ENCODE data around the gene SSH2. TPM values are rescaled to one million over a fixed set of nuclear protein-coding genes. Genes with fewer than 3 reads are reported as not detected.
A peak's percentile ranks its signal among the peaks of the same experiment; 100 is the strongest.

Gene SSH2
- total and polyA plus RNA-seq, 2 of the 13 experiments (the other 11 are each of a cell fraction or from before 2014, with no cell fraction given): 6.0 to 6.4 TPM

GRCh38 chr17:29613352-29613837 lies 316.6 kb downstream of the SSH2 start (continued):
- TF ChIP-seq ZNF280B (CRISPR knock-in tag; IDR thresholded peaks at IDR 0.05; ENCODE audit: borderline replicate concordance) (peak; percentile 40; the same call in 1 of the 2 replicates), ARHGAP35 (CRISPR knock-in tag; IDR thresholded peaks at IDR 0.05; ENCODE audit: borderline replicate concordance) (no peak), ZNF569 (CRISPR knock-in tag; IDR thresholded peaks at IDR 0.05; ENCODE audit: borderline replicate concordance) (no peak), ARID2 (CRISPR knock-in tag; IDR thresholded peaks at IDR 0.05; ENCODE audit: borderline replicate concordance) (0 out of 2 replicates have a peak, but pooled peaks have one; percentile 57), NFIB (CRISPR knock-in tag; IDR thresholded peaks at IDR 0.05; ENCODE audit: borderline replicate concordance) (no peak), SOX13 (IDR thresholded peaks at IDR 0.05) (no peak), SOX13 (CRISPR knock-in tag; conservative IDR thresholded peaks at IDR 0.05 in 1 of 2, IDR thresholded peaks at IDR 0.05 in 1 of 2) (0 out of 4 replicates have a peak, but pooled peaks of 1 of the 2 experiments have one; percentile 13), U2AF2 (IDR thresholded peaks at IDR 0.05; ENCODE audit: low read depth, low read length) (no peak), ZMYM3 (CRISPR knock-in tag; IDR thresholded peaks at IDR 0.05) (0 out of 2 replicates have a peak, but pooled peaks have one; percentile 12), FIP1L1 (IDR thresholded peaks at IDR 0.05; ENCODE audit: borderline replicate concordance, insufficient read depth, low read depth, low read length) (no peak), DRAP1 (CRISPR knock-in tag; IDR thresholded peaks at IDR 0.05) (peak; percentile 45; the same call in 1 of the 2 replicates), GTF3A (CRISPR knock-in tag; conservative IDR thresholded peaks at IDR 0.05) (peak; percentile 84; the same call in 1 of the 2 replicates), ZNF318 (CRISPR knock-in tag; IDR thresholded peaks at IDR 0.05) (no peak; the same call in 1 of the 2 replicates), RFX3 (CRISPR knock-in tag; IDR thresholded peaks at IDR 0.05) (no peak), ZNF282 (IDR thresholded peaks at IDR 0.05; ENCODE audit: partially characterized antibody) (no peak), ZNF841 (CRISPR knock-in tag; IDR thresholded peaks at IDR 0.05; ENCODE audit: borderline replicate concordance) (peak; percentile 57; the same call in 1 of the 2 replicates), SMARCC2 (IDR thresholded peaks at IDR 0.05) (no peak), LCORL (IDR thresholded peaks at IDR 0.05) (no peak), LCORL (CRISPR knock-in tag; IDR thresholded peaks at IDR 0.05) (no peak), JARID2 (CRISPR knock-in tag; IDR thresholded peaks at IDR 0.05; ENCODE audit: insufficient replicate concordance) (no peak), ZNF101 (CRISPR knock-in tag; IDR thresholded peaks at IDR 0.05; ENCODE audit: borderline replicate concordance, low read depth) (no peak)

Data from HepG2 (cell line).